HEK293 (cell line): ENCODE results near the gene METTL16.

Experiments used
- CTCF ChIP-seq: fragments of 450-650 bp; formaldehyde crosslinking; IDR thresholded peaks from 2 replicates; pipeline ENCODE4 v1.5.1; 2016; ENCODE audit warnings: missing biosample characterization, missing genetic modification characterization
- KLF1 ChIP-seq: fragments of 450-650 bp; formaldehyde crosslinking; IDR thresholded peaks from 2 replicates; pipeline ENCODE4 v1.5.1; 2016; ENCODE audit warnings: missing biosample characterization, missing genetic modification characterization
- KLF17 ChIP-seq: fragments of 450-650 bp; formaldehyde crosslinking; IDR thresholded peaks from 2 replicates; pipeline ENCODE4 v1.5.1; 2016; ENCODE audit warnings: missing biosample characterization, missing genetic modification characterization
- REST ChIP-seq: fragments of 450-650 bp; formaldehyde crosslinking; IDR thresholded peaks from 2 replicates; pipeline ENCODE4 v1.5.1; 2016; ENCODE audit warnings: missing biosample characterization, missing genetic modification characterization
- TCF7L2 ChIP-seq: IDR thresholded peaks from 2 replicates; pipeline ENCODE4 v1.6.1; 2011; ENCODE audit warnings: low read depth, mild to moderate bottlenecking, inconsistent platforms, low read length, moderate library complexity, borderline replicate concordance
- ZBTB21 ChIP-seq: fragments of 450-650 bp; formaldehyde crosslinking; IDR thresholded peaks from 2 replicates; pipeline ENCODE4 v1.5.1; 2017; ENCODE audit warnings: missing biosample characterization, missing genetic modification characterization
- ZBTB8A ChIP-seq: fragments of 450-650 bp; formaldehyde crosslinking; IDR thresholded peaks from 2 replicates; pipeline ENCODE4 v1.5.1; 2016; ENCODE audit warnings: missing biosample characterization, missing genetic modification characterization
- ZNF121 ChIP-seq: fragments of 450-650 bp; formaldehyde crosslinking; IDR thresholded peaks from 2 replicates; pipeline ENCODE4 v1.5.1; 2016; ENCODE audit warnings: missing biosample characterization, missing genetic modification characterization
- ZNF138 ChIP-seq: fragments of 450-650 bp; formaldehyde crosslinking; IDR thresholded peaks from 2 replicates; pipeline ENCODE4 v1.5.1; 2016; ENCODE audit warnings: missing biosample characterization, missing genetic modification characterization, borderline replicate concordance
- ZNF140 ChIP-seq: fragments of 450-650 bp; formaldehyde crosslinking; IDR thresholded peaks from 2 replicates; pipeline ENCODE4 v1.5.1; 2016; ENCODE audit warnings: missing biosample characterization, missing genetic modification characterization
- ZNF302 ChIP-seq: fragments of 450-650 bp; formaldehyde crosslinking; IDR thresholded peaks from 2 replicates; pipeline ENCODE4 v1.5.1; 2016; ENCODE audit warnings: missing biosample characterization, missing genetic modification characterization, low read depth
- ZNF350 ChIP-seq: fragments of 450-650 bp; formaldehyde crosslinking; IDR thresholded peaks from 2 replicates; pipeline ENCODE4 v1.5.0; 2017; ENCODE audit warnings: missing biosample characterization, mild to moderate bottlenecking, missing genetic modification characterization
- ZNF416 ChIP-seq: fragments of 450-650 bp; formaldehyde crosslinking; IDR thresholded peaks from 2 replicates; pipeline ENCODE4 v1.5.1; 2016; ENCODE audit warnings: missing biosample characterization, missing genetic modification characterization
- ZXDB ChIP-seq: fragments of 450-650 bp; formaldehyde crosslinking; IDR thresholded peaks from 2 replicates; pipeline ENCODE4 v1.5.1; 2016; ENCODE audit warnings: missing biosample characterization, missing genetic modification characterization

GRCh38 chr17:2542056-2542455 lies 30.4 kb upstream of the METTL16 start:
- no peak for TF ChIP-seq CTCF
- TF ChIP-seq KLF17: no peak
- TF ChIP-seq TCF7L2: no peak
- TF ChIP-seq ZNF121 (tag by site-specific recombination): no peak
- TF ChIP-seq ZNF350 (tag by site-specific recombination): no peak
- TF ChIP-seq KLF1 (tag by site-specific recombination): no peak
- TF ChIP-seq ZNF416 (tag by site-specific recombination): no peak
- no peak for TF ChIP-seq ZNF140 (tag by site-specific recombination)
- no peak for TF ChIP-seq ZNF138
- no peak for TF ChIP-seq REST
- no peak for TF ChIP-seq ZBTB21 (tag by site-specific recombination)
- TF ChIP-seq ZXDB (tag by site-specific recombination): no peak
- TF ChIP-seq ZBTB8A (tag by site-specific recombination): no peak
- no peak for TF ChIP-seq ZNF302 (tag by site-specific recombination)
